Glutamatergic neuron (in vitro differentiated cells): Measurements from ENCODE around the gene DIAPH1. TPM values are rescaled to one million over a fixed set of nuclear protein-coding genes. Genes with fewer than 3 reads are reported as not detected.
A peak's percentile ranks its signal among the peaks of the same experiment; 100 is the strongest.

Source experiments
- DNase-seq: peaks from one replicate; pipeline ENCODE4 v3.0.0; 2022
- H3K27ac Mint-ChIP-seq: one replicate; pipeline ENCODE4 v1.8.0; 2020; ENCODE audit warnings: mild to moderate bottlenecking, mixed read lengths, inconsistent platforms; ENCODE audit not compliant: unreplicated experiment
- H3K27me3 Mint-ChIP-seq: one replicate; pipeline ENCODE4 v1.8.0; 2020; ENCODE audit warnings: mild to moderate bottlenecking, moderate library complexity, mixed read lengths, inconsistent platforms; ENCODE audit not compliant: unreplicated experiment
- H3K36me3 Mint-ChIP-seq: one replicate; pipeline ENCODE4 v1.8.0; 2020; ENCODE audit warnings: mild to moderate bottlenecking, mixed read lengths, inconsistent platforms; ENCODE audit not compliant: unreplicated experiment
- H3K4me1 Mint-ChIP-seq: one replicate; pipeline ENCODE4 v1.8.0; 2020; ENCODE audit warnings: mild to moderate bottlenecking, low read depth, mixed read lengths, inconsistent platforms; ENCODE audit not compliant: unreplicated experiment
- H3K4me3 Mint-ChIP-seq: one replicate; pipeline ENCODE4 v1.8.0; 2020; ENCODE audit warnings: mild to moderate bottlenecking, mixed read lengths, inconsistent platforms; ENCODE audit not compliant: unreplicated experiment
- H3K9me3 Mint-ChIP-seq: one replicate; pipeline ENCODE4 v1.8.0; 2020; ENCODE audit warnings: mild to moderate bottlenecking, moderate library complexity, mixed read lengths, inconsistent platforms; ENCODE audit not compliant: unreplicated experiment
- total RNA-seq: library from RNA; stranded (reverse); fragmentation: NEBNext Ultra II Directional; extraction: Animal tissue kit (Norgen Biotek cat#: 25700); gene quantifications from one replicate; pipeline ENCODE4 v1.2.1, GENCODE V29; 2021; ENCODE audit not compliant: unreplicated experiment
- TF ChIP-seq, protein P1 (sequence below): fragments of 200-600 bp; sonication (generic); IDR thresholded peaks from one replicate; pipeline ENCODE4 v1.5.0; 2021; ENCODE audit not compliant: partially characterized antibody, unreplicated experiment

Gene DIAPH1
- total RNA-seq, 1 donor from 2014 or later = 51.6 TPM

DNA sequence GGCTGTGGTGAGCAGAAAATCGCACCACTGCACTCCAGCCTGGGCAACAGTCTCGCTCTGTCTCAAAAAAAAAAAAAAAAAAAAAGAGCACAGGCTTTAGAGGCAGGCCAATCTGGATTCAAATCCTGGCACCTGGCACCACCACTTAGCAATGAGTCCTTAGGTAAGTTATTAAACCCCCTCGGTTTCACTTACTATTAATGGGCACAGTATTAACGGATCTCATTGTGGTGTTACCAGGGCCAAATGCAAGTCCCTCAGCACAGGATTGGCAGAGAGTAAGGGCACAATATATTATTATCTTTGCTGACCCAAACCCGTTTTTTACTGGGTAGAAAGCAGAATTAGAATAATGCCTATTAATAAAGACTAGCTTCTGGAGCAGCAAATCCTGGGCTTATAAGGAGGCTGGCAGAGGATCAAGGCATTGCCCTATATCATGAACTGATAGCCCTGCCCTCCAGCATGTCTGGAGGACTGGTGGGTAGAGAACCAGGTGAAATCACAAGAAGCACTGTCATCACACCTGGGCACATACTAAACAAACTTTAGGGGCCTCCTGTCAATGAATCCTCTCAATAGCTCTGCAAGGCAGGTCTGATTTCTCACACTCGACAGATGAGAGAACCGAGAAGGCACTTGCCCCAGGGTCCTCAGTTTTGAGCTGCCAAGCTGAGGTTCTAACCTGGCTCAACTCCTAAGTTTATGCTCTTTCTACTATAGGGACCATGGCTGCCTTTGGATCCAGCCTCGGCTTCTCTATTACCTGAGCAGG lies 112.2 kb downstream of the DIAPH1 start:
- peaks cover 33% of the 10 kb centered on the region for H3K4me1 Mint-ChIP-seq
- H3K27me3 Mint-ChIP-seq = peaks cover 12% of the 10 kb centered on the region
- H3K27ac Mint-ChIP-seq = no peak overlapping the region
- TF ChIP-seq, protein P1, sequence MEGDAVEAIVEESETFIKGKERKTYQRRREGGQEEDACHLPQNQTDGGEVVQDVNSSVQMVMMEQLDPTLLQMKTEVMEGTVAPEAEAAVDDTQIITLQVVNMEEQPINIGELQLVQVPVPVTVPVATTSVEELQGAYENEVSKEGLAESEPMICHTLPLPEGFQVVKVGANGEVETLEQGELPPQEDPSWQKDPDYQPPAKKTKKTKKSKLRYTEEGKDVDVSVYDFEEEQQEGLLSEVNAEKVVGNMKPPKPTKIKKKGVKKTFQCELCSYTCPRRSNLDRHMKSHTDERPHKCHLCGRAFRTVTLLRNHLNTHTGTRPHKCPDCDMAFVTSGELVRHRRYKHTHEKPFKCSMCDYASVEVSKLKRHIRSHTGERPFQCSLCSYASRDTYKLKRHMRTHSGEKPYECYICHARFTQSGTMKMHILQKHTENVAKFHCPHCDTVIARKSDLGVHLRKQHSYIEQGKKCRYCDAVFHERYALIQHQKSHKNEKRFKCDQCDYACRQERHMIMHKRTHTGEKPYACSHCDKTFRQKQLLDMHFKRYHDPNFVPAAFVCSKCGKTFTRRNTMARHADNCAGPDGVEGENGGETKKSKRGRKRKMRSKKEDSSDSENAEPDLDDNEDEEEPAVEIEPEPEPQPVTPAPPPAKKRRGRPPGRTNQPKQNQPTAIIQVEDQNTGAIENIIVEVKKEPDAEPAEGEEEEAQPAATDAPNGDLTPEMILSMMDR = no peak
- no peak overlapping the region for H3K4me3 Mint-ChIP-seq
- peaks cover 3% of the 10 kb centered on the region for H3K36me3 Mint-ChIP-seq
- DNase-seq = no peak
- peaks cover 22% of the 10 kb centered on the region for H3K9me3 Mint-ChIP-seq

DNA sequence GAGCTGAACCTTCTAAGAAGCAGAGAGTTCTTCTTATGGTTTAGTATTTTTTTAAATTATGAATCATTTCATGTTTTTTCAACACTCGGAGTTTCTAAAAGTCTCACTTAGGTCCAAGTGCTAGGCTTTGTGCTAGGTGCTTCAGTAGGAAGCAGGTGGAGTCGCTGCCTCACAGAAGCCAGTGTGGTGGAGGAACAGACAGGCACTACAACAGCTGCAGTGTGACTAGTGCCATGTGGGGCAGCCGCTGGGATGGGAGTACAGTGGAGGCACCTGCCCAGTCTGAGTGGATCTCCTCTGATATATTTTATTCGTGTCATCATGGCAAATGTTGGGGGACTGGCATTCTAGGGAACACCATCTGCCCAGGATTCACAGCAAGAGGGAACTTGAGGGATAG lies 114.6 kb downstream of the DIAPH1 start:
- H3K27ac Mint-ChIP-seq = peak overlapping the region; percentile 68
- no peak overlapping the region for H3K4me3 Mint-ChIP-seq
- H3K36me3 Mint-ChIP-seq = no peaks in the 10 kb centered on the region
- H3K27me3 Mint-ChIP-seq = peaks cover 10% of the 10 kb centered on the region
- DNase-seq = no peak
- TF ChIP-seq, protein P1 = no peak
- peaks cover 30% of the 10 kb centered on the region for H3K4me1 Mint-ChIP-seq
- H3K9me3 Mint-ChIP-seq = peaks cover 12% of the 10 kb centered on the region

DNA sequence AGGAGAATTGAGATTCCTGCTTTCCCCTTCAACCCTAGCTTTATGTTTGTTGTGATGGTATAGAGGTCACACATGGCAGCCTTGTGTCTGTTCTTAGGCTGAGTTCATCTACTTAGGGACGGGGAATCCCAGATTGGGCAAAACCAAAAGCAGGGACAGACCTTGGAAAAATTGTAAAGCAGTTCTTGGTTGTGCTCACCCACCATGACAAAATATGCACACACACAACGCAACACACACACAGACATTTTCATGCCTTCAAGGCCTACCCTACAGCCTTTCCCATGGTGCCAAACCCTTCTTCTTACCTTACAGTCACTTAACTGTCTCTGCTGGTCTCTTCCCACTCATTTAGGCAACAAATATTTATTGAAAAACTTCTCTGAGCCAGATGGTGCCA lies 115.1 kb downstream of the DIAPH1 start:
- Mint-ChIP-seq H3K36me3 (no peaks in the 10 kb centered on the region), H3K27ac (no peak overlapping the region), H3K9me3 (peaks cover 12% of the 10 kb centered on the region), H3K27me3 (peaks cover 10% of the 10 kb centered on the region), H3K4me3 (no peak overlapping the region), H3K4me1 (peaks cover 28% of the 10 kb centered on the region)
- TF ChIP-seq, protein P1 = no peak
- no peak for DNase-seq

DNA sequence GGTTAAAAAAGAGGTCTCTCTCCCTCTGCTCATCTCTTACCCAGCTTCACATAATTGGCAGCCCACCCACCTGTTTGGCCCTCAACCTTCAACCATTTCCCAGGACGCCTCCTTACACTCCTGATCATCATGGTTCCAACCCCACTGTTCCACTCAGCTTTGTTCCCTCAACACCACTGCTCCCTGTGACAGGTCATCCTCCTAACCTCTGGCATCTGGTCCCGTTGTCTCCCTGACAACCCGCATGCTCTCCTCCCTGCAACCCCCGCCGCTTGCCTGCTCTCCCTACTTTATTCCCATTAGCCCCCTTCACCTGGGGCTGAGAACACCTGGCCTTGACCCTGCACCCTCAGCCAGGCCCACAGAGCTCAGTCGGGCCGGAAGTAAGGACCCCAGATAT lies 117.0 kb downstream of the DIAPH1 start:
- H3K4me1 Mint-ChIP-seq = peaks cover 17% of the 10 kb centered on the region
- DNase-seq = no peak
- no peaks in the 10 kb centered on the region for H3K36me3 Mint-ChIP-seq
- H3K9me3 Mint-ChIP-seq = peaks cover 9% of the 10 kb centered on the region
- no peak overlapping the region for H3K4me3 Mint-ChIP-seq
- H3K27ac Mint-ChIP-seq = peak overlapping the region; percentile 69
- peaks cover 12% of the 10 kb centered on the region for H3K27me3 Mint-ChIP-seq
- TF ChIP-seq, protein P1 = no peak

DNA sequence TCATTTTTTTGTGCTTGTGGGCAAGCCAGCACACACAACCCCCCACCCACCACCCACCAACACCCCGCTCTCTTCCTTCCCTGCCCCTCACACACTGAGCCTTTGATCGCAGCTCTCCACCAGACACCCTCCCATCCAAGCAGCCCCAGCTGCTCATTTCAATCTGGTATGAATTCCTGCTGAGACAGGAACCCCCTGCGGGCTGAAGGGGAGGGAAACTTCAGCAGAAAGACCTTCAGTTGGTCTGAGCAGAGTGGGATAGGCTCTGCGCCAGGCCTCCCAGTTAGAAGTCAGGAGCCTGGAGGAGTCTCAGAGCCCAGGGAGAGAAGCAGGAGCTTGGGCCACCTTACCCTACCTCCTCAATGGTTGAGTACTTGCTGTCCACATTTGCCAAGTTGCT lies 122.8 kb downstream of the DIAPH1 start:
- Mint-ChIP-seq H3K9me3 (peaks cover 6% of the 10 kb centered on the region), H3K4me1 (peaks cover 32% of the 10 kb centered on the region), H3K36me3 (no peaks in the 10 kb centered on the region), H3K27ac (peak overlapping the region; percentile 87), H3K4me3 (peak overlapping the region; percentile 49), H3K27me3 (peaks cover 7% of the 10 kb centered on the region)
- TF ChIP-seq, protein P1 = no peak
- no peak for DNase-seq
